Keratinocyte (primary cell): Measurements from ENCODE around the gene SNX13.

Source experiments
- CTCF ChIP-seq, 3 experiments: IDR thresholded peaks in 1 of 3; conservative IDR thresholded peaks in 1 of 3; optimal IDR thresholded peaks in 1 of 3; 2 replicates in 2 of 3; 3 replicates in 1 of 3; pipeline versions ENCODE3 to v1.5.1; 2011; ENCODE audit warnings: low read length in 3 of 3, mild to moderate bottlenecking in 3 of 3, moderate library complexity in 2 of 3, control low read depth in 1 of 3, inconsistent platforms in 1 of 3; ENCODE audit not compliant: insufficient read depth in 2 of 3; ENCODE audit errors: extremely low read depth in 1 of 3
- EZH2 ChIP-seq: IDR thresholded peaks from one replicate; pipeline ENCODE4 v1.6.1; 2012; ENCODE audit warnings: inconsistent platforms, mild to moderate bottlenecking, low read length, moderate library complexity

DNA sequence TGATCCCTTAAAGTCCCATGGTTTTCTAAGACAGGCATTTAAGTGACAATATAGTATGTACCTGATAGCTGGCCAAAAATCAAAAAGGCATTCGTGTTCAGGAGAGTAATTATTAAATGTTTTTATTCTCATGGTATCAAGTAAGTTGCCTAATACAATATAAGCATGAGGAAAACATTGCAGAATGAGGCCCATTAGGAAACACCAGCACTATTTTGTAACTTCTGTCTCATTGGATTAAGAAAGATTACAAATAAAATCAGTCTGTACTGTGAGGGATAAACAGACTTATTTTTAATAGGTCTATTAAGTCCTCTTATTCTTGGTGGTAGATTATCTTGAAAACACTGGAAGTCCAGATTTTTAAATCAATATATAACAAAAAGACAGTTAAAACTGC lies 110.1 kb downstream of the SNX13 start:
- TF ChIP-seq CTCF (optimal IDR thresholded peaks at IDR 0.05 in 1 of 3, IDR thresholded peaks at IDR 0.05 in 1 of 3, conservative IDR thresholded peaks at IDR 0.05 in 1 of 3; ENCODE audit: extremely low read depth in 1 of 3, insufficient read depth in 2 of 3, low read length in 3 of 3) (no peak), EZH2 (no peak)
